HG02588 (cell line): ENCODE results near the gene DAP3.
"Not testable (repeated sequence)": the region's sequence is repeated elsewhere in the genome, so short reads cannot be mapped to it uniquely, and the experiment has no call there.

Experiments
- ATAC-seq: cut with Tn5 transposase; IDR thresholded peaks from one replicate; pipeline ENCODE4 v1.9.1; 2021; ENCODE audit warnings: mild to moderate bottlenecking, moderate library complexity; ENCODE audit not compliant: unreplicated experiment

Gene DAP3

GRCh38 chr1:155689081-155689607 is at the start of gene DAP3:
Gene DAP3, plus strand, starts transcription at chr1:155689091. Its CDS starts 20,689 bp downstream, at chr1:155709780.
- not testable (repeated sequence) for ATAC-seq

DNA sequence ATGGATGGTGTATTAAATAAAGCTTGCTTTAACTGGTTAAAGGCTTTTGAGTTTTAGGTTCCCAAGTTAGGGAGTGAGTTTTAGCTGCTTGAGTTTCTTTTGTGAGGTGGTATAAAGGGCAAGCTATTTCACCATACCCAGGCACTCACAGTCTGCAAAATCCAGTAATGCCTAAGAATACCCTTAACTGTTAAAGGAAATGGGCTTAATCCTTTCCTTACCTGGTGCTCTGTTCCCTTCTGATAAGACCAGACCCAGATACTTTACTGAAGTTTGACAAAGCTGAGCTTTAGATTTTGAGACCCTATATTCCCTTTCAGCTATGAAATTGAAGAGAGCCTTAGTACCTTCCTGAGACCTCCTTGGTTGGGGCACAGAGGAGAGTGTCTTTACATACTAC is 48.5 kb upstream of the DAP3 start:
- no peak for ATAC-seq

GRCh38 chr1:155642559-155643180 is 46.2 kb upstream of the DAP3 start:
- ATAC-seq: not testable (repeated sequence)

GRCh38 chr1:155643230-155643629 is 45.7 kb upstream of the DAP3 start:
- ATAC-seq: no peak

- ATAC-seq: no peak
Observed at GRCh38 chr1:155645034-155645598, 43.8 kb upstream of the DAP3 start.

- no peak for ATAC-seq
Observed at GRCh38 chr1:155645648-155646047, 43.2 kb upstream of the DAP3 start.

DNA sequence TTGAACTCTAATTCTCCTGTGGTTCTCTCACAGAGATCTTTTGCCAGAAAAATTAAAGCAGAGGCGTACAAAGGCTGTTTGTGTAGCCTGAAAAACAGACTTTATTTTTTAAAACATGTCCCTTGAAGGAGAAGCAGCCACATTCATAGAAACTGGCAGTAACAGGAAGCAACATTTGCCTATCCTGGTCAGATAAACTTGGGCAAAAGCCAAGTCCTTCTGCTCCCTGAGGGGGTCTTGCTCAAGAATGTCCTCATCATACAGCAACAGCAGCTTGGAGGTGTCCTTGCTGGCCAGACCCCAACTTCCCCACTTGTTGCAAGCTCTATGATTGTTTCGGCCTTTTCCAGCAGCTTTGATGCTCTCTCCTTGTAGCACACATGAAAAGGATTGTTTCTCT is 42.6 kb upstream of the DAP3 start:
- ATAC-seq: no peak

DNA sequence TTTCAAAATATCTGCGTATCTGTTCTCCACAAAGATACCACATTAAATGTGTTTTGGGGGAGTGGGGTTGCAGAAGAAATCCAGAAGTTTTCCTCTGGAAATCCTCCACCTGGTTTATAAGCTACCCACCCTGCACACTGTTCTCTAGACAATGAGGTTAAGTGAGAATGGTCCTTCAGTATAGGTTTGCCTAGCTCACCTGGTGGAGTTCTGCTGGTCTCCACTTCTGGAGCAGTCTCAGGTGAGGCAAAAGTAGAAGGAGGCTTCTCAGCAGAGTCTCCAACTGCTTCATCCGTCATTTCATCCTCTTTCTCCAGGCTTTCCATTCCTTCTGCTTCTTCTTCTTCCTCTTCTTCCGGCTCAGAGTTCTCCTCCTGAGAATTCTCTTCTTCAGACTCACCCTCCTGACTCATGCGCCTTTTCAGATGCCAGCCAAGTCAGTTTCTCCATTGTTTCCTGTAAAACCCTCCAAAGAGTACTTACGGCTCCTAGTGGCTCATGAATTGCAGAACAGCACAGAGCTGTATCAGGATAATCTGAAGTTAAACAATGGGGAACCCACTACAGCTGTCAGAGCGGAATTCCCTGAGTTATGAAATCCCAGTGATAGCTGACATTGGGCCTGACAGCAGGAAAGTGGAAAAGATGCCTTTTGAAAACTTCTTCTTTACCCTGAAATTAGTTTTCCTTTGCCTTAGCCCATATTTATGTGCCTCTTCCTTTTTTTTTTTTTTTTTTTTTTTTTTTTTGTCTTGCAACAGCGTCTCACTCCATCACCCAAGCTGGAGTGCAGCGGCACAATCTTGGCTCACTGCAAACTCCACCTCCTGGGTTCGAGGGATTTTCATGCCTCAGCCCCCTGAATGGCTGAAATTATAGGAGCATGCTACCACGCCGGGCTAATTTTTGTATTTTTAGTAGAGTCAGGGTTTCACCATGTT is 40.4 kb upstream of the DAP3 start:
- no peak for ATAC-seq

- ATAC-seq: no peak
Observed at GRCh38 chr1:155649676-155650075, 39.2 kb upstream of the DAP3 start.

DNA sequence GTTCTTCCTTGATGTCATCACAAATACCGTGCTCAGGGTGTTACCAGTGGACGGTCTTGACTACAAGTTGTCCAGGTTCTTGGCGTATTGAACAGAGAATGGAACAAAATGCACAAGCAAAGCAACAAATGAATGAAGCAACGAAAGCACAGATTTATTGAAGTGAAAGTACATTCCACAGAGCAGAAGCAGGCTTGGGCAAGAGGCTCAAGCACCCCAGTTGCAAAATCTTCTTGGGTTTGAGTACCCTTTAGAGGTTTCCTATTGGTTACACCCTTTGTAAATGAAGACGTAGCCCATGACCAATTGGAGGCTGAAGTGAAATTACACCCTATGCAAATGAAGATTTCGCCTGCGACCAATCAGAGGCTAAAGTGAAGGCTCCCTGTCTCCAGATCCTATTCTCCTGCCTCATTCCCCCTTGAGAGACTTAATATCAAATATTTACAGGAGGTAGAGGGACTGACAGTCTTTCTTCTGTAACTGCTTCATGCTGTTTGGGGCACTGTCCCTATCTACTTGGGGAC is 38.6 kb upstream of the DAP3 start:
- ATAC-seq: no peak

GRCh38 chr1:155651861-155652661 is 36.8 kb upstream of the DAP3 start:
- ATAC-seq: no peak

- ATAC-seq: no peak
Observed at GRCh38 chr1:155652951-155653350, 35.9 kb upstream of the DAP3 start.

GRCh38 chr1:155657463-155657862 is 31.4 kb upstream of the DAP3 start:
- no peak for ATAC-seq

DNA sequence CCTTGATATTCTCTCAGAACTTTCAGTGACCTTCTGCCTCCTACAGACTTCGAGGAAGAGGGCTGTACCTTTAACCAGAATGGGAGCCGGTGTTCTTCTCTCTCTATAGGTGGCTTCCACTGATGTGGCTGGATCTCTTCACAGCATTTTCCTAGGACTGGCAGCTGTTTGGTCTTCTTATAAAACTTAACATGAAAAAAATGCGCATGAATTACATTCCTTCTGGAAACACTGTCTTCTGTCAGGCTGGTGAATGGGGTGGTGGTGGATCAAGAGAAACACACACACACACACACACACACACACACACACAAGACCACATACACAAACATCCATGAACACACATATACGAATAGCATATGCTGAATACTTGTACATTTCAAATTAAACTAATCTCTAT is 27.7 kb upstream of the DAP3 start:
- not testable (repeated sequence) for ATAC-seq

DNA sequence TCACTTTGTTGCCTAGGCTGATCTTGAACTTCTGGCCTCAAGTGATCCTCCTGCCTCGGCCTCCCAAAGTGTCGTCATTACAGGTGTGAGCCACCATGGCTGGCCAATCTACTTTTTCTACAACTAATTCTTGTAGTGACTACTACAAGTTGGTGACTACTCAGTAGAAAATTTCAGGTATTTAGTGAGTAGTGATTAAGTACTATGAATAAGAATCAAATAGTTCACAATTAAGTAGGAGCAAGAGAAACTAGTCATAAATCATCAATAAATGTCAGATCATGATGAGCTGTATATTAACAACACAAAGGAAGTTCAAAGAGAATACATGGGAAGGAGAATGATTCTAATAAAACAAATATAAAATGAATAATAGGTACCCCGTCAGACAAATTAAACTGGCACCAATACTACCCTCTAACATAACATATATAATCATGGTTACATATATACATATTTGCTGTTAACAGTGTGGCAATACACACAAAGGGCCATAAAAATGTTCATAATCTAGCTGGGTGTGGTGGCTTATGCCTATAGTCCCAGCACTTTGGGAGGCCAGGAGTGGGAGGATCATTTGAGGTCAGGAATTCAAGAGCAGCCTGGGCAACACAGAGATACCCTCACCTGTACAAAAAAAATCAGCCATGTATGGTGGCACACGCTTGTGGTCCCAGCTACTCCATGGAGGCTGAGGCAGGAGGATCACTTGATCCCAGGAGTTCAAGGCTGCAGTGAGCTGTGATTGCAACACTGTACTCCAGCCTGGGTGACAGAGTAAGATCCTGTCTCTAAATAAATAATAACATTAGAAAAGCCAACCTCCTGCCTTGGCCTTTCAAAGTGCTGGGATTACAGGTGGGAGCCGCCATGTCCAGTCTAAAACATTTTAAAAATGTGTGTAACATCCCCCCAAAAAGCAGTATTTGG is 19.4 kb upstream of the DAP3 start:
- ATAC-seq: no peak

- no peak for ATAC-seq
Observed at GRCh38 chr1:155671750-155672149, 17.1 kb upstream of the DAP3 start.

- ATAC-seq: no peak
Observed at GRCh38 chr1:155673003-155673402, 15.9 kb upstream of the DAP3 start.

- ATAC-seq: no peak
Observed at GRCh38 chr1:155678027-155678426, 10.9 kb upstream of the DAP3 start.

DNA sequence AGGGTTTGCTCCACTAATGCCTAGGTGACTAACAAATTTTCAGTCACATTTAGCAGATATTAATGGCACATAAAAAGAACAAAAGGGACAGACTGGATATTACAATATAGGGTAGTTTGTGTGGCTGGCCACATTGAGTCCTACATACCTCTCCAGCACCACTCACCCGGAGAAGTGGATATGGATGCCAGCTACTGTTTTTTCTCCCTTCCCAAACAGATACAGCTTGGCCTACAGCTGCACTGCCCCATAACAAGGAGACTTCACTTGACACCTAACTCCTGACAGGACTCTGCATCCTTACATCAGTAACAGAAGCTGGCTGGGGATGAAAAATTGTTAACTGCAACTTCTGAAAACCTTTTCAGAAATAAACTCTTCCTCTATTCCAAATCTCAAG is 9.9 kb upstream of the DAP3 start:
- ATAC-seq: not testable (repeated sequence)
